HS-5 (cell line): Measurements from ENCODE around the gene RALGPS1.

Experiments
- DNase-seq: peaks from one replicate; pipeline ENCODE4 v3.0.0-alpha.2; 2012; ENCODE audit warnings: low read depth

The RALGPS1 gene

GRCh38 chr9:127258606-127259471 lies 344.3 kb downstream of the RALGPS1 start:
- DNase-seq = no peak

GRCh38 chr9:127262602-127263001 lies 348.0 kb downstream of the RALGPS1 start:
- DNase-seq = no peak

- DNase-seq = no peak
These were observed 348.7 kb downstream of the RALGPS1 start for GRCh38 chr9:127263237-127263636.

GRCh38 chr9:127263664-127264063 lies 349.1 kb downstream of the RALGPS1 start:
- no peak for DNase-seq

GRCh38 chr9:127264462-127265219 lies 350.1 kb downstream of the RALGPS1 start, which contains the start of gene GARNL3:
TSS of gene GARNL3 (plus strand) at chr9:127264774. CDS start at chr9:127264878, 104 bp downstream.
- no peak for DNase-seq

- no peak for DNase-seq
These were observed 353.4 kb downstream of the RALGPS1 start for GRCh38 chr9:127267793-127268525.

GRCh38 chr9:127269449-127269848 lies 354.9 kb downstream of the RALGPS1 start:
- DNase-seq = no peak
